Tibial artery (tissue), 4 donors: ENCODE results near the gene SCML2.
"Not testable (repeated sequence)": the region's sequence is repeated elsewhere in the genome, so short reads cannot be mapped to it uniquely, and the experiment has no call there.

Experiments
- DNase-seq, 2 donors: peaks; one replicate each; pipeline ENCODE4 v3.0.0-alpha.2; 2019
- H3K27ac ChIP-seq, 2 donors: fragments of 200-600 bp; sonication (generic) in 1 of 2; 1 replicate in 1 of 2; 2 replicates in 1 of 2; pipeline ENCODE4 v1.5.1; 2018 to 2019; ENCODE audit warnings: mild to moderate bottlenecking in 1 of 2
- H3K27me3 ChIP-seq, 2 donors: fragments of 200-600 bp; sonication (generic) in 1 of 2; one replicate each; pipeline versions ENCODE4 v1.5.1 to v1.6.0; 2016 to 2019
- H3K36me3 ChIP-seq, 3 donors: fragments of 200-600 bp; sonication (generic) in 2 of 3; one replicate each; pipeline ENCODE4 v1.5.1; 2016 to 2019; ENCODE audit warnings: mild to moderate bottlenecking in 2 of 3
- H3K4me1 ChIP-seq, 4 donors: fragments of 200-600 bp; sonication (generic) in 2 of 4; 1 replicate in 3 of 4; 2 replicates in 1 of 4; pipeline ENCODE4 v1.5.1; 2016 to 2019
- H3K4me3 ChIP-seq, 2 donors: fragments of 200-600 bp; sonication (generic) in 1 of 2; 1 replicate in 1 of 2; 2 replicates in 1 of 2; pipeline ENCODE4 v1.5.1; 2018 to 2019; ENCODE audit warnings: mild to moderate bottlenecking in 2 of 2
- H3K9me3 ChIP-seq, 3 donors: fragments of 200-600 bp; sonication (generic) in 1 of 3; one replicate each; pipeline ENCODE4 v1.5.1; 2016 to 2019
- intact Hi-C: fragments of 100-400 bp; cut with DNase I; formaldehyde crosslinking; loops from one replicate; pipeline ENCODE4 v1.15.0; 2023; ENCODE audit warnings: low total_unique reads
- TF ChIP-seq, protein P1 (sequence below), 2 experiments: fragments of 200-600 bp in 1 of 2; fragments of 450-650 bp in 1 of 2; IDR thresholded peaks; one replicate each; pipeline ENCODE4 v1.5.1; 2017 to 2019; ENCODE audit warnings: antibody characterized with exemption in 2 of 2, mild to moderate bottlenecking in 1 of 2, moderate library complexity in 1 of 2

The SCML2 gene

DNA sequence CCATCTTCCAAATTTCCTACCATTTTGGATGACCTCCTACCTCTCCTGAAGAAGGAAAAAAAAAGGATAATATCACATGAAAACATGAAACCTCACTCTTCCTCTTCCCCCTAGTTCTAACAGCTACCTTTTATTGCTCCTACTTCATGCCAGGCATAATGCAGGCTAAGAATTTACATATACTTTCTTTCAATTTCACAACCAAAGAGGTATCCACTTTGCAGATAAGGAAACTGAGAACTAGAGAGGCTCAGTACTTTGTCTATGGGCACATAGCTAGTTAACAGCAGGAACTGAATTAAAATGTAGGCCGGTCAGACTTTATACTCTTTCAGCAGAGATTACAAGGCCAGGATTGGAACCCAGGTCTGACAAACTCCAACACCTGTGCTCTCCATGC lies 99.4 kb downstream of the SCML2 start:
- TF ChIP-seq, protein P1, sequence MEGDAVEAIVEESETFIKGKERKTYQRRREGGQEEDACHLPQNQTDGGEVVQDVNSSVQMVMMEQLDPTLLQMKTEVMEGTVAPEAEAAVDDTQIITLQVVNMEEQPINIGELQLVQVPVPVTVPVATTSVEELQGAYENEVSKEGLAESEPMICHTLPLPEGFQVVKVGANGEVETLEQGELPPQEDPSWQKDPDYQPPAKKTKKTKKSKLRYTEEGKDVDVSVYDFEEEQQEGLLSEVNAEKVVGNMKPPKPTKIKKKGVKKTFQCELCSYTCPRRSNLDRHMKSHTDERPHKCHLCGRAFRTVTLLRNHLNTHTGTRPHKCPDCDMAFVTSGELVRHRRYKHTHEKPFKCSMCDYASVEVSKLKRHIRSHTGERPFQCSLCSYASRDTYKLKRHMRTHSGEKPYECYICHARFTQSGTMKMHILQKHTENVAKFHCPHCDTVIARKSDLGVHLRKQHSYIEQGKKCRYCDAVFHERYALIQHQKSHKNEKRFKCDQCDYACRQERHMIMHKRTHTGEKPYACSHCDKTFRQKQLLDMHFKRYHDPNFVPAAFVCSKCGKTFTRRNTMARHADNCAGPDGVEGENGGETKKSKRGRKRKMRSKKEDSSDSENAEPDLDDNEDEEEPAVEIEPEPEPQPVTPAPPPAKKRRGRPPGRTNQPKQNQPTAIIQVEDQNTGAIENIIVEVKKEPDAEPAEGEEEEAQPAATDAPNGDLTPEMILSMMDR (IDR thresholded peaks at IDR 0.05) = no peak
- no peaks in the 10 kb centered on the region for H3K27me3 ChIP-seq
- no peak overlapping the region for H3K27ac ChIP-seq
- intact Hi-C loops = no loop called here
- H3K36me3 ChIP-seq = no peaks in the 10 kb centered on the region
- no peak overlapping the region for H3K4me3 ChIP-seq
- no peaks in the 10 kb centered on the region for H3K4me1 ChIP-seq
- DNase-seq = no peak
- no peaks in the 10 kb centered on the region for H3K9me3 ChIP-seq

DNA sequence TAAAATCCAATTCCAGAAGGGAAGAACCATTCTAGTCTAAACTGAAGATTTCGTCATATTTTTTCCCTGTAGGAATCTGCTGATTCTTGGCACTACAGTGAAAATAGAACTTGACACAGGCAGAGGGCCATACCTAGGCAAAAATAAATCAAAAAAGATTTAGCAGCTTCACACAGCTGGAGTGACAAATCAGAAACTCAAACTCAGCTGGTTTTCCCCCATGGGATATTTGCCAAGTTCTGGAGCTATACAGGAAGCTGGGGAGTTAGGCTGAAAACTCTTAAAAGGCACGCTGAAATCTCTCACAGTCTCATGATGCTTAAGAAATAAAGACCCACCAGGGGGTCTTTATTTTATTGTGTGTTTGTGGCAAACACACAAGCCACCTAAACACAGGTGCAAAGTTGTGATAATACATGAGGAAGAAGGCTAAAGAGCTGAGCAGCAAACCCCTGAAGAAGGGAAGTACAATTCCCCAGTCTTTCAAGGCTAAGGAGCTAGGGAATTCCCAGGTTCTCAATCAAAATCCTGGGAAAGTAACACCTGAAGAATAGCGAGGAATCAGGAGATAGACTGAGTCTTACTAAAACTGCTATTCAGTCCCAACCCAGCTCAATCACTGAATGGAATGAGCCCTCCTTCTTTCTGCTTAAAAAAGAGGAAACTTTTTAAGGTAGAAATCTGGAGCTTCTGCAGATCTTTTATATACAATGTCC lies 101.7 kb downstream of the SCML2 start:
- Histone ChIP-seq H3K4me1 (no peaks in the 10 kb centered on the region), H3K27ac (no peak overlapping the region), H3K27me3 (no peaks in the 10 kb centered on the region), H3K4me3 (no peak overlapping the region), H3K9me3 (no peaks in the 10 kb centered on the region), H3K36me3 (no peaks in the 10 kb centered on the region)
- DNase-seq = no peak
- TF ChIP-seq, protein P1 (IDR thresholded peaks at IDR 0.05) = no peak
- intact Hi-C loops = no loop called here

DNA sequence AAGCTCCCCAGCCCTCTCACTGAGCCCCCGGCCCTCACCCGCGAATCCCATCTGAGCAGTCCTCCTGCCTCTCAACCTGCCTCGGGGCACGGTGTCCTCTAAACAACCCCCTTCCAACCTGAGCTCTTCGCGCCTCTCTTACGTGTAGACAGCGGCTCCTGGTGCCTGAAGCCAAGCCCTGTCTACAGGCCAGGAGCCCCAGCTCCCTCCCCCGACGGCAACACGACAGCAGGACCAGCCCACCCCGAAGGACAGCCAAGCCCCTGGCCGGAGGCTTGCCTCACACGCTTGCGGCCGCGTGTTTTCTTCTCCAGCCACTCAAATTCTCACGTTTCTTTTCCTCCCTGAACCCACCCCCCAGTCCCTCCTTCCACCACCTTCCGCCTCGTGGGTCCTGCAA lies 124.8 kb downstream of the SCML2 start:
- H3K27ac ChIP-seq, H3K9me3 ChIP-seq, H3K27me3 ChIP-seq, intact Hi-C loops, DNase-seq, H3K4me3 ChIP-seq, H3K36me3 ChIP-seq, H3K4me1 ChIP-seq: not testable (repeated sequence)

DNA sequence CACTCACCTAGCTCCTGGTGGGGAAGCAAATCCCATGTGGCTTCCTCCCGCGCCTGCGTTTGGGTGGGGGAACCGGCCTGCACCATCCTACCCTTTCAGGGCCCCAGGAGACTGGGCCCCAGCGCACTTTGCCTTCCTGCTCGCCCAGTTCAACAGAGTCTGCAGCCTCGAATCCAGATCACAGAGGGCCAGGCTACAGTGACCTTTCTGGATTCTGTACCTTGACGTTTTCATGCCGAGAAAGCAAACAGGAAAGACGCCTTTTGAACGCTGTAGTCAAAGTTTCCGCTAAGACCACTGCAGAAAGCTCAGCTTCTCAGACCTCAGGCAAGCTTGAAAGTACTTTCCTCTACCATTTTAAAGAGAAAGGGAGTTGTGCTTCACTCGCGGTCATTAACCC lies 126.4 kb downstream of the SCML2 start:
- intact Hi-C loops = no loop called here
- DNase-seq = no peak
- TF ChIP-seq, protein P1 (IDR thresholded peaks at IDR 0.05) = no peak
- Histone ChIP-seq H3K27me3 (no peaks in the 10 kb centered on the region), H3K36me3 (no peaks in the 10 kb centered on the region), H3K4me1 (no peaks in the 10 kb centered on the region), H3K4me3 (no peak overlapping the region), H3K9me3 (no peaks in the 10 kb centered on the region), H3K27ac (no peak overlapping the region)

DNA sequence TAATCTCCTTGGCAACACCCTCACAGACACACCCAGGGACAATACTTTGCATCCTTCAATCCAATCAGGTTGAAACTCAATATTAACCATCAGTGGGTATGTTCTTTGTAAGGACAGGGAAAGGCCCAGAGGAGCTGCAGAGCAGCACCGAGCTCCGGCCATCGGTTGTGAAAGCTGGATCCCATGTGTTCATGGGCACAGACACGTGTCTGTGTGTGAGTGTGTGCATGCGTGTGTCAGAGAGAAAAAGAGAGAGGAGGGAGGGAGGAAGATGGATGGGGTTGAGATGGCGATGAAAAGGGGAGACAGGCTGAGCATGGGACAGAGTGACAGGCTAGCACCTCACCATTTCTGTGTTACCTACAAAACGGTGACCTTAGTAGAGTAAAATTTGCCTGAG lies 127.0 kb downstream of the SCML2 start:
- Histone ChIP-seq H3K27me3 (no peaks in the 10 kb centered on the region), H3K4me1 (no peaks in the 10 kb centered on the region), H3K27ac (no peak overlapping the region), H3K4me3 (no peak overlapping the region), H3K9me3 (peaks cover 0 to 2% (median 0%) of the 10 kb centered on the region in 3 donors), H3K36me3 (no peaks in the 10 kb centered on the region)
- TF ChIP-seq, protein P1 (IDR thresholded peaks at IDR 0.05) = no peak
- no peak for DNase-seq
- intact Hi-C loops = no loop called here

DNA sequence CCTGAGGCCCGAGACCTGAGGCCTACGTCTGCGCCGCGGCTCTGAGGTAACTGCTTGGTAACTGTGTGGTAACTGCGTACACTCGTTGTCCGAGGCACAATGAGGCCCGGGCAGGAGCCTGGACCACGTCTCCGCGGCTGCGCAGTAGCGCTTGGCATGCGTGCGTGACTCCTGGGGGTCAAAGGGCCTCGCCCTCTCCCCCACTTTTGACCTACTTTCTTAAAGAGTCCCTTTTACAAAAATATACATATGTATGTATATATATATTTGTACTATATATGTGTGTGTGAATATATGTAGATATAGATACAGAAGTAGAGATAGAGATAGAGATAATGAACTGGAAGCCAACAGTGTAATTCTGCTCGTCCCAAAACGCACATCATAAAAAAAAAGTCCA lies 133.7 kb downstream of the SCML2 start, which contains the start of gene BEND2:
Gene BEND2 (minus strand): TSS at position 101 of the 400 bp plus-strand sequence. CDS start 136 bp downstream, outside the sequence.
- peaks cover 0 to 4% (median 0%) of the 10 kb centered on the region in 3 donors for H3K9me3 ChIP-seq
- no peaks in the 10 kb centered on the region for H3K4me1 ChIP-seq
- H3K27ac ChIP-seq = no peak within 1 kb of the TSS
- no peak within 1 kb of the TSS for H3K4me3 ChIP-seq
- H3K36me3 ChIP-seq = no peaks in the 10 kb centered on the region
- no peak for DNase-seq
- intact Hi-C loops = no loop called here
- TF ChIP-seq, protein P1 (IDR thresholded peaks at IDR 0.05) = no peak
- no peaks in the 10 kb centered on the region for H3K27me3 ChIP-seq
